ENCODE data around the gene SEPSECS.

GRCh38 chr4:25182937-25183336 lies 22.7 kb upstream of the SEPSECS start:
- TF ChIP-seq ZNF143 (CRISPR knock-in tag; IDR thresholded peaks at IDR 0.05) (no peak), KDM1A (IDR thresholded peaks at IDR 0.05) (no peak), POU5F1 (IDR thresholded peaks at IDR 0.05; ENCODE audit: borderline replicate concordance, low read depth, low read length, partially characterized antibody) (no peak), ZNF583 (CRISPR knock-in tag; IDR thresholded peaks at IDR 0.05) (no peak), RAD51 (IDR thresholded peaks at IDR 0.05; ENCODE audit: borderline replicate concordance, low read depth) (no peak), SMAD3 (CRISPR knock-in tag; conservative IDR thresholded peaks at IDR 0.05) (no peak), YBX1 (IDR thresholded peaks at IDR 0.05) (no peak), EZH2 (IDR thresholded peaks at IDR 0.05; ENCODE audit: borderline replicate concordance, low read depth, low read length) (no peak), MNT (conservative IDR thresholded peaks at IDR 0.05) (no peak), KAT2B (IDR thresholded peaks at IDR 0.05; ENCODE audit: low read depth, low read length) (no peak), MXI1 (IDR thresholded peaks at IDR 0.05; ENCODE audit: low read depth, low read length) (no peak), ZNF76 (CRISPR knock-in tag; IDR thresholded peaks at IDR 0.05; ENCODE audit: borderline replicate concordance) (no peak), REST (IDR thresholded peaks at IDR 0.05; ENCODE audit: borderline replicate concordance) (no peak), REST (CRISPR knock-in tag; IDR thresholded peaks at IDR 0.05; ENCODE audit: low read depth) (no peak), ZC3H11A (IDR thresholded peaks at IDR 0.05; ENCODE audit: low read depth, low read length) (no peak)
